AG10803 (cell line): ENCODE measurements around the gene SLC39A8.
A peak's percentile ranks its signal among the peaks of the same experiment; 100 is the strongest.

Experiments used
- DNase-seq: peaks from one replicate; pipeline ENCODE4 v3.0.0; 2010; ENCODE audit warnings: low read depth
- H3K4me3 ChIP-seq: 2 replicates; pipeline ENCODE4 v1.5.1; 2011; ENCODE audit warnings: mild to moderate bottlenecking, low read length, control low read depth
- CTCF ChIP-seq: conservative IDR thresholded peaks from 2 replicates; pipeline ENCODE4 v1.5.1; 2011; ENCODE audit warnings: mild to moderate bottlenecking, low read length, control low read depth, inconsistent platforms

The SLC39A8 gene

DNA sequence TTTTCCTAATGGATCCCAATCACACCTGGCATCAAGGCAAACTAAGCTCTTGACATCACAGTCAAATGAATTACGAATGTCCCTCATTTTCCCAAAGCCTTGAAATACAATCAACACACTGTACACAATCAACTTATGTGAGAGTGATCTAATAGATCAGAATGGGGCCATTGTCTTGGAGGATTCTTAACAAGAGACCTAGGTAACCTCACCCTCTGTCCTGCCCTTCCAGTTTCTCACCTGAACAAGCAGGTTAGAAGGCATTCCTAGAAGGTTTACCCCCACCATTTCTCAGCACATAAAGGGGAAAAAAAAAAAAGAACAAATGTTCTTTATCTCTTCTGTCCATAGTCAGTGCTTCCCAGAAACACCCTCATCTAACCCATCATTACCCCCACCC is 6.3 kb downstream of the SLC39A8 start:
- no peak for DNase-seq
- H3K4me3 ChIP-seq = no peak overlapping the region
- TF ChIP-seq CTCF = no peak

GRCh38 chr4:102338405-102338804 is 6.9 kb downstream of the SLC39A8 start:
- no peak overlapping the region for H3K4me3 ChIP-seq
- TF ChIP-seq CTCF = no peak
- no peak for DNase-seq

- no peak for TF ChIP-seq CTCF
- no peak for DNase-seq
- H3K4me3 ChIP-seq = no peak overlapping the region
Observed at GRCh38 chr4:102335616-102336015, 9.7 kb downstream of the SLC39A8 start.

DNA sequence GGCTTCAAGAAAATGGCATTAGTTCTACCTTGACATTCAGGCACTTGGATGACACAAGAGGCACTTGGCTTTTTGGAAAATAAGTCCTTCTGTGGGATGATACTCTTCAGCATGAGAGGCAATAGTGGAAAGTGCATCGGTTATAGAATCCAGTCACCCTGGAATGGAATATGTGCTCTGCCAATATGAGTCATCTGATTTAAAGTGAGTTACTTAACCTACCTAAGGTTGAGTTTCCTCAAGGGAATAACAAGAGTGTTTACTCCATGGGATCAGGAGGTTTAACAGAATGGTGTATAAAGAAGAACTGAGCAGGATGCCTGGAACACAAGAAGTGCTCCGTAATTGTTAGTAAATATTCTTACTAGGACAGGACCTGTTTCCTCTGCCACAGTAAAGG is 10.7 kb downstream of the SLC39A8 start:
- no peak for TF ChIP-seq CTCF
- DNase-seq = no peak
- H3K4me3 ChIP-seq = no peak overlapping the region

DNA sequence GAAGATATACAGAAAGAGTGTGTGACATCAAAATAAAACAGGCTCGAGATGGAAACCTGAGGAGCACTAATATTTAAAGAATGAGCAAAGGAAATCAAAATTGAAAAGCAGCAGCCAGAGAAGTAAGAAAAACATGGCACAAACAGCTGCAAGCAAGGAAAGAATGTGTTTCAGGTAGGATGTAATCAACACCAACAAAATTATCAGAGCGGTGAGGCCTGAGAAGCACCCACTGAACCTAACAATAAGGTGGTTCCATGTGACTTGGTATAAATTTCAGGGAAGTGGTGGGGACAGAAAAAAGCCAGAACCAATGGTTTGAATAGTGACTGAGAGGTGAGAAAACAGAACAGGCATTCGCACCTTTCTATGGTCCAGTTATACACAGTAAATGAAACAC is 11.5 kb downstream of the SLC39A8 start:
- DNase-seq = no peak
- no peak for TF ChIP-seq CTCF
- no peak overlapping the region for H3K4me3 ChIP-seq

GRCh38 chr4:102328045-102328444 is 17.2 kb downstream of the SLC39A8 start:
- H3K4me3 ChIP-seq = no peak overlapping the region
- DNase-seq = peak; percentile 3
- TF ChIP-seq CTCF = no peak

- H3K4me3 ChIP-seq = no peak overlapping the region
- DNase-seq = no peak
- TF ChIP-seq CTCF = no peak
Observed at GRCh38 chr4:102326951-102327350, 18.3 kb downstream of the SLC39A8 start.
